Lung (tissue), 12 donors: ENCODE measurements around the gene YWHAG. TPM values are rescaled to one million over a fixed set of nuclear protein-coding genes. Genes with fewer than 3 reads are reported as not detected.

ENCODE experiments used
- ATAC-seq: fragments of 200-7000 bp; cut with Tn5 transposase; one replicate; pipeline ENCODE4 v1.9.1; 2020; ENCODE audit warnings: moderate number of reproducible peaks; ENCODE audit not compliant: insufficient read depth, low FRiP score
- DNase-seq, 3 donors: peaks; one replicate each; pipeline ENCODE4 v3.0.0-alpha.2; 2013 to 2017
- H3K27ac ChIP-seq, 2 donors: one replicate each; pipeline ENCODE4 v1.5.1; 2013; ENCODE audit warnings: mild to moderate bottlenecking in 2 of 2, moderate library complexity in 2 of 2, control low read depth in 1 of 2, inconsistent platforms in 1 of 2, low read depth in 1 of 2, low read length in 1 of 2
- H3K27me3 ChIP-seq, 3 donors: one replicate each; pipeline ENCODE4 v1.5.1; 2013; ENCODE audit warnings: low read length in 2 of 3; ENCODE audit not compliant: control insufficient read depth in 3 of 3, insufficient read depth in 3 of 3
- H3K36me3 ChIP-seq, 4 donors: one replicate each; pipeline ENCODE4 v1.5.1; 2013; ENCODE audit warnings: low read length in 4 of 4, mild to moderate bottlenecking in 1 of 4, moderate library complexity in 1 of 4; ENCODE audit not compliant: control insufficient read depth in 4 of 4, insufficient read depth in 4 of 4
- H3K4me1 ChIP-seq, 5 donors: one replicate each; pipeline ENCODE4 v1.5.1; 2013; ENCODE audit warnings: low read length in 5 of 5, mild to moderate bottlenecking in 2 of 5, moderate library complexity in 1 of 5; ENCODE audit not compliant: control insufficient read depth in 5 of 5, insufficient read depth in 5 of 5
- H3K4me3 ChIP-seq: one replicate; pipeline ENCODE4 v1.5.1; 2013; ENCODE audit warnings: mild to moderate bottlenecking, control low read depth, moderate library complexity
- H3K9ac ChIP-seq, 2 donors: one replicate each; pipeline ENCODE4 v1.5.1; 2013; ENCODE audit warnings: low read length in 2 of 2, control low read depth in 1 of 2; ENCODE audit not compliant: insufficient read depth in 1 of 2
- H3K9me3 ChIP-seq, 4 donors: one replicate each; pipeline ENCODE4 v1.5.1; 2013; ENCODE audit warnings: low read length in 3 of 4, mild to moderate bottlenecking in 1 of 4, moderate library complexity in 1 of 4; ENCODE audit not compliant: control insufficient read depth in 4 of 4, insufficient read depth in 3 of 4
- CTCF ChIP-seq: IDR thresholded peaks from 2 replicates; pipeline ENCODE4 v1.5.1; 2012; ENCODE audit warnings: mild to moderate bottlenecking; ENCODE audit errors: control extremely low read depth, extremely low read depth
- WGBS, 2 donors: extraction: QIAGEN DNeasy Blood & Tissue Kit; methylation state at CpG; one replicate each; pipeline ENCODE4 v1.1.7; 2013; 5-methylcytosine and 5-hydroxymethylcytosine counted together
- polyA plus RNA-seq, 2 donors: library from polyadenylated mRNA; stranded (reverse); fragments of 200-250 nt; gene quantifications; one replicate each; pipeline ENCODE4 v1.2.1, GENCODE V29; 2013
- total RNA-seq, 2 donors: library from RNA; depleted of rRNA in 1 of 2; stranded (reverse); fragments of >200 nt in 1 of 2; gene quantifications; one replicate each; pipeline ENCODE4 v1.2.1, GENCODE V29; 2014 to 2021
- donor health status: control.
- donor health status: control.
- donor health status: Bipolar disorder and iron deficiency.
- donor health status: healthy.
- donor health status: DM: yes; HTN: yes; CAD: no.

Gene YWHAG
- total and polyA plus RNA-seq, 4 donors: 34.3 to 123 (median 82.9) TPM

- no peak overlapping the region for H3K4me3 ChIP-seq
- H3K27me3 ChIP-seq: no peaks in the 10 kb centered on the region
- TF ChIP-seq CTCF: no peak
- no peaks in the 10 kb centered on the region for H3K9me3 ChIP-seq
- H3K4me1 ChIP-seq: peaks cover 0 to 17% (median 14%) of the 10 kb centered on the region in 5 donors
- no peak overlapping the region for H3K9ac ChIP-seq
- no peak for ATAC-seq
- no peak for DNase-seq
- H3K36me3 ChIP-seq: peaks cover 0 to 5% (median 1%) of the 10 kb centered on the region in 4 donors
- peak overlapping the region in 1 of 2 donors; percentile 33 for H3K27ac ChIP-seq
- WGBS, 2 donors: 91 to 97% methylated on average over 3 of the region's 3 CpGs
Measured at GRCh38 chr7:76301000-76301399, 57.8 kb downstream of the YWHAG start.

- Histone ChIP-seq H3K4me1 (peaks cover 3 to 17% (median 14%) of the 10 kb centered on the region in 5 donors), H3K27me3 (no peaks in the 10 kb centered on the region), H3K4me3 (no peak overlapping the region), H3K27ac (peak overlapping the region in 1 of 2 donors; percentile 32), H3K36me3 (peaks cover 0 to 5% (median 1%) of the 10 kb centered on the region in 4 donors), H3K9ac (no peak overlapping the region), H3K9me3 (no peaks in the 10 kb centered on the region)
- DNase-seq: no peak
- ATAC-seq: no peak
- TF ChIP-seq CTCF: no peak
- 86 to 93% methylated on average over 7 of the region's 7 CpGs for WGBS, 2 donors
Measured at GRCh38 chr7:76300166-76300731, 58.5 kb downstream of the YWHAG start.

GRCh38 chr7:76296743-76297740, 61.7 kb downstream of the YWHAG start:
- Histone ChIP-seq H3K9me3 (no peaks in the 10 kb centered on the region), H3K36me3 (no peaks in the 10 kb centered on the region), H3K4me1 (peaks cover 0 to 23% (median 8%) of the 10 kb centered on the region in 5 donors), H3K27me3 (no peaks in the 10 kb centered on the region), H3K9ac (peak overlapping the region in 1 of 2 donors; percentile 47), H3K27ac (peak overlapping the region; percentile 34 to 94), H3K4me3 (no peak overlapping the region)
- no peak for TF ChIP-seq CTCF
- peak; percentile 45 for ATAC-seq
- WGBS, 2 donors: 58 to 70% methylated on average over 22 of the region's 22 CpGs
- peak; percentile 61 to 91 (median 77) for DNase-seq
